Keratinocyte (primary cell): ENCODE data around the gene KRTAP1-4. TPM values are rescaled to one million over a fixed set of nuclear protein-coding genes. Genes with fewer than 3 reads are reported as not detected.
"Not testable (repeated sequence)": the region's sequence is repeated elsewhere in the genome, so short reads cannot be mapped to it uniquely, and the experiment has no call there.

Experiments used
- DNase-seq: peaks from one replicate; pipeline ENCODE4 v3.0.0-alpha.2; 2011; ENCODE audit warnings: low read depth, missing footprints, low spot score
- FAIRE-seq: peaks from 2 replicates; lab custom pipeline; 2011; peaks lifted over from hg19 to GRCh38; lab: Jason Lieb, UNC
- H2AFZ ChIP-seq: 2 replicates; pipeline ENCODE4 v1.6.0; 2012; ENCODE audit warnings: low read length, control low read depth, inconsistent platforms; ENCODE audit not compliant: control insufficient read depth
- H3K27ac ChIP-seq: 2 replicates; pipeline ENCODE4 v1.5.1; 2011; ENCODE audit warnings: low read length; ENCODE audit not compliant: control insufficient read depth, insufficient read depth
- H3K27me3 ChIP-seq: 3 replicates; pipeline ENCODE4 v1.6.0; 2011; ENCODE audit warnings: low read length; ENCODE audit not compliant: control insufficient read depth, insufficient read depth; ENCODE audit errors: extremely low read depth
- H3K36me3 ChIP-seq, 2 experiments: 2 replicates in 1 of 2; 3 replicates in 1 of 2; pipeline ENCODE4 v1.5.1; 2011; ENCODE audit warnings: low read length in 2 of 2, mild to moderate bottlenecking in 1 of 2; ENCODE audit not compliant: control insufficient read depth in 2 of 2, insufficient read depth in 2 of 2; ENCODE audit errors: extremely low read depth in 1 of 2
- H3K4me1 ChIP-seq: 3 replicates; pipeline ENCODE4 v1.5.1; 2011; ENCODE audit warnings: low read length; ENCODE audit not compliant: control insufficient read depth, insufficient read depth; ENCODE audit errors: extremely low read depth
- H3K4me2 ChIP-seq: 3 replicates; pipeline ENCODE4 v1.6.0; 2011; ENCODE audit warnings: low read depth, low read length; ENCODE audit not compliant: control insufficient read depth, insufficient read depth; ENCODE audit errors: extremely low read depth
- H3K4me3 ChIP-seq, 3 experiments: fragments of 200-600 bp in 1 of 3; sonication (generic) in 1 of 3; 2 replicates in 2 of 3; 3 replicates in 1 of 3; pipeline ENCODE4 v1.5.1; 2011 to 2016; ENCODE audit warnings: low read length in 3 of 3, mild to moderate bottlenecking in 3 of 3, control low read depth in 2 of 3, inconsistent platforms in 1 of 3, low read depth in 1 of 3, mixed read lengths in 1 of 3, mixed run types in 1 of 3, moderate library complexity in 1 of 3; ENCODE audit not compliant: control insufficient read depth in 2 of 3, insufficient read depth in 2 of 3; ENCODE audit errors: extremely low read depth in 1 of 3
- H3K79me2 ChIP-seq: 2 replicates; pipeline ENCODE4 v1.6.0; 2012; ENCODE audit warnings: low read length; ENCODE audit not compliant: control insufficient read depth, insufficient read depth
- H3K9ac ChIP-seq: 3 replicates; pipeline ENCODE4 v1.6.0; 2011; ENCODE audit warnings: low read length; ENCODE audit not compliant: control insufficient read depth, insufficient read depth; ENCODE audit errors: extremely low read depth
- H3K9me1 ChIP-seq: 3 replicates; pipeline ENCODE4 v1.6.0; 2011; ENCODE audit warnings: low read length; ENCODE audit not compliant: control insufficient read depth, insufficient read depth; ENCODE audit errors: extremely low read depth
- H3K9me3 ChIP-seq: 2 replicates; pipeline ENCODE4 v1.5.1; 2012; ENCODE audit warnings: low read depth, low read length; ENCODE audit not compliant: control insufficient read depth
- H4K20me1 ChIP-seq: 3 replicates; pipeline ENCODE4 v1.6.0; 2011; ENCODE audit warnings: low read length; ENCODE audit not compliant: control insufficient read depth, insufficient read depth; ENCODE audit errors: extremely low read depth
- CTCF ChIP-seq, 3 experiments: IDR thresholded peaks in 1 of 3; conservative IDR thresholded peaks in 1 of 3; optimal IDR thresholded peaks in 1 of 3; 2 replicates in 2 of 3; 3 replicates in 1 of 3; pipeline versions ENCODE3 to v1.5.1; 2011; ENCODE audit warnings: low read length in 3 of 3, mild to moderate bottlenecking in 3 of 3, moderate library complexity in 2 of 3, control low read depth in 1 of 3, inconsistent platforms in 1 of 3; ENCODE audit not compliant: insufficient read depth in 2 of 3; ENCODE audit errors: extremely low read depth in 1 of 3
- EZH2 ChIP-seq: IDR thresholded peaks from one replicate; pipeline ENCODE4 v1.6.1; 2012; ENCODE audit warnings: inconsistent platforms, mild to moderate bottlenecking, low read length, moderate library complexity
- dilution Hi-C: fragments of 300-500 bp; cut with MboI; formaldehyde crosslinking; loops from one replicate; pipeline ENCODE4 v1.7.0; 2020; ENCODE audit warnings: low sequenced_read_pairs; ENCODE audit not compliant: extremely low pct_ligation_motif_present
- polyA plus RNA-seq, 5 experiments: library from polyadenylated mRNA; depleted of rRNA in 3 of 5; stranded (reverse) in 3 of 5; stranded (forward) in 1 of 5; unstranded in 1 of 5; fragments of >200 nt; gene quantifications; 1 replicate in 1 of 5; 2 replicates in 3 of 5; 3 replicates in 1 of 5; pipeline versions ENCODE4 v1.2.1 to v1.2.3, GENCODE V29; 2011 to 2012; ENCODE audit warnings: missing spikeins in 2 of 5, low read depth in 1 of 5, low replicate concordance in 1 of 5

KRTAP1-4 gene
- polyA plus RNA-seq, 1 donor (not counting 4 experiments of a cell fraction or from before 2014, with no cell fraction given): not detected

- H3K27me3 ChIP-seq: no peaks in the 10 kb centered on the region
- H3K9ac ChIP-seq: no peak overlapping the region
- no peak overlapping the region for H3K27ac ChIP-seq
- no peaks in the 10 kb centered on the region for H3K79me2 ChIP-seq
- no peaks in the 10 kb centered on the region for H3K9me1 ChIP-seq
- FAIRE-seq: no peak
- H3K4me2 ChIP-seq: no peak overlapping the region
- H3K4me1 ChIP-seq: no peaks in the 10 kb centered on the region
- no peaks in the 10 kb centered on the region for H3K36me3 ChIP-seq
- dilution Hi-C loops: no loop called here
- H3K4me3 ChIP-seq: no peak overlapping the region
- no peak for TF ChIP-seq EZH2
- TF ChIP-seq CTCF (optimal IDR thresholded peaks at IDR 0.05 in 1 of 3, IDR thresholded peaks at IDR 0.05 in 1 of 3, conservative IDR thresholded peaks at IDR 0.05 in 1 of 3; ENCODE audit: extremely low read depth in 1 of 3, insufficient read depth in 2 of 3, low read length in 3 of 3): no peak
- no peaks in the 10 kb centered on the region for H3K9me3 ChIP-seq
- no peaks in the 10 kb centered on the region for H4K20me1 ChIP-seq
- no peak overlapping the region for H2AFZ ChIP-seq
- no peak for DNase-seq
Observed at GRCh38 chr17:41037853-41038350, 7.9 kb upstream of the KRTAP1-4 start.

- H4K20me1 ChIP-seq, H3K9me1 ChIP-seq, H3K4me1 ChIP-seq, DNase-seq, FAIRE-seq, dilution Hi-C loops, H3K9ac ChIP-seq, H3K4me2 ChIP-seq, H2AFZ ChIP-seq, H3K27me3 ChIP-seq, H3K79me2 ChIP-seq, H3K36me3 ChIP-seq, H3K27ac ChIP-seq, H3K4me3 ChIP-seq, H3K9me3 ChIP-seq: not testable (repeated sequence)
Observed at GRCh38 chr17:41034346-41034935, 4.4 kb upstream of the KRTAP1-4 start, which contains the start of gene KRTAP1-3. TSS of gene KRTAP1-3 (minus strand) at chr17:41034874. CDS start at chr17:41034821, 53 bp downstream.
